Nephron (organoid): ENCODE results near the gene YY1.

ENCODE experiments used
- H3K27ac Mint-ChIP-seq, 3 experiments: 2 replicates each; pipeline ENCODE4 v1.8.0; 2020; ENCODE audit warnings: mixed read lengths in 3 of 3, mild to moderate bottlenecking in 2 of 3, moderate library complexity in 1 of 3
- H3K27me3 Mint-ChIP-seq: 2 replicates; pipeline ENCODE4 v1.8.0; 2021; ENCODE audit warnings: low read depth, mild to moderate bottlenecking, moderate library complexity, mixed read lengths
- H3K36me3 Mint-ChIP-seq: 2 replicates; pipeline ENCODE4 v1.8.0; 2020; ENCODE audit warnings: low read depth, mixed read lengths
- H3K4me1 Mint-ChIP-seq: 2 replicates; pipeline ENCODE4 v1.8.0; 2020; ENCODE audit warnings: mixed read lengths
- H3K4me3 Mint-ChIP-seq, 3 experiments: 2 replicates each; pipeline ENCODE4 v1.8.0; 2020; ENCODE audit warnings: mild to moderate bottlenecking in 3 of 3, mixed read lengths in 3 of 3, moderate library complexity in 2 of 3
- H3K9me3 Mint-ChIP-seq: 2 replicates; pipeline ENCODE4 v1.8.0; 2020; ENCODE audit warnings: mixed read lengths
- TF ChIP-seq, protein P1 (sequence below), 3 experiments: fragments of 200-600 bp; sonication (generic); IDR thresholded peaks; one replicate each; pipeline ENCODE4 v1.5.0; 2021; ENCODE audit warnings: antibody characterized with exemption in 3 of 3; ENCODE audit not compliant: unreplicated experiment in 3 of 3

YY1 gene

DNA sequence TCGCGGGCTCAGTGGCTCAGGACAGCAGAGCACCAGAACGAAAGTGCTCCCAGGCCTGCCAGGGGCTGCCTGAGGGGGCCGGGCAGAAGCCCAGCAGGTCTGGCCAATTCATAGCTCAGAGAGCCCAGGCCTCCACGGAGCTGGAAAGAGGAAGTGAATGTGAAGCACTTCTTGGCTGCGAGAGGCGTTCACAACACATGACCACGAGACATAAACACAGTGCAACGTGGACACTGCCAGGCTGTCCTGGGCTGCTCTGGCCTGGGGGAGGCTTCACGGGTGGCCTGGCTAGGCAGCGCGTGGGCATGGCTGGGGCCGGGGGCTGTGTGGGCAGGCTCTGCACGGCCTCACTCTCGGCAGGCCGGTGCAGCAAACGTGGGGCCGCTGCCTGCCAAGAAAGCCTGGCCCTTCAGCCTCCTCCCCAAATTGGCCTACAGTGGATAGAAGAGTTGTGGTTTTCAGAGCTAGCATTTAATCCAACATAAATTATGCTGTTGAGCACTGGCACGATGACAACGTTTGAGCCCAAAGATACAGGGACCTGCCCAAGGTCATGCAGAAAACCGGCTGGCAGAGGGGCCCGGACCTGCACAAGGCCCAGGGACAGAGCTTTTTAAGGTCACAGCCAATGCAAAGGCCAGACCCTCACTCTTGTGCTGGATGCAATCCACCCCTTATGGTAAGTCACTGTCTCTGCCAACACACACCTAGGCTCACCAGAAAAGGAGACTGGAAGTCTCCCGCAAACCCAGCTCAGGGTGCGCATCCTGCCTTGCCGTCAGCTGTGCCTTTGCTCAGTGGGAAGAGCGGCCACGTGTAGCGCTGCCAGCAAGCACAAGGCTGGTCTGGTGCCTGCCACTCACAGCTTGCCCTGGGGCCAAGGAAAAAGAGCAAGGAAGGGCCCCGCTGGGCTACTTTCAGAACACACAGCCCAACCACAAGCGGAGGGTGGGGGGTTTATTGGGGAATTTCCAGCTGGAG, 58.7 kb downstream of the YY1 start:
- TF ChIP-seq, protein P1, sequence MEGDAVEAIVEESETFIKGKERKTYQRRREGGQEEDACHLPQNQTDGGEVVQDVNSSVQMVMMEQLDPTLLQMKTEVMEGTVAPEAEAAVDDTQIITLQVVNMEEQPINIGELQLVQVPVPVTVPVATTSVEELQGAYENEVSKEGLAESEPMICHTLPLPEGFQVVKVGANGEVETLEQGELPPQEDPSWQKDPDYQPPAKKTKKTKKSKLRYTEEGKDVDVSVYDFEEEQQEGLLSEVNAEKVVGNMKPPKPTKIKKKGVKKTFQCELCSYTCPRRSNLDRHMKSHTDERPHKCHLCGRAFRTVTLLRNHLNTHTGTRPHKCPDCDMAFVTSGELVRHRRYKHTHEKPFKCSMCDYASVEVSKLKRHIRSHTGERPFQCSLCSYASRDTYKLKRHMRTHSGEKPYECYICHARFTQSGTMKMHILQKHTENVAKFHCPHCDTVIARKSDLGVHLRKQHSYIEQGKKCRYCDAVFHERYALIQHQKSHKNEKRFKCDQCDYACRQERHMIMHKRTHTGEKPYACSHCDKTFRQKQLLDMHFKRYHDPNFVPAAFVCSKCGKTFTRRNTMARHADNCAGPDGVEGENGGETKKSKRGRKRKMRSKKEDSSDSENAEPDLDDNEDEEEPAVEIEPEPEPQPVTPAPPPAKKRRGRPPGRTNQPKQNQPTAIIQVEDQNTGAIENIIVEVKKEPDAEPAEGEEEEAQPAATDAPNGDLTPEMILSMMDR (IDR thresholded peaks at IDR 0.05; ENCODE audit: unreplicated experiment in 3 of 3) = no peak
- no peak overlapping the region for H3K4me3 Mint-ChIP-seq
- H3K36me3 Mint-ChIP-seq = peaks cover 10% of the 10 kb centered on the region
- H3K9me3 Mint-ChIP-seq = no peaks in the 10 kb centered on the region
- H3K27me3 Mint-ChIP-seq = peaks cover 3% of the 10 kb centered on the region
- peaks cover 25% of the 10 kb centered on the region for H3K4me1 Mint-ChIP-seq
- peak overlapping the region in 2 of 3 experiments; percentile 81 to 94 for H3K27ac Mint-ChIP-seq

DNA sequence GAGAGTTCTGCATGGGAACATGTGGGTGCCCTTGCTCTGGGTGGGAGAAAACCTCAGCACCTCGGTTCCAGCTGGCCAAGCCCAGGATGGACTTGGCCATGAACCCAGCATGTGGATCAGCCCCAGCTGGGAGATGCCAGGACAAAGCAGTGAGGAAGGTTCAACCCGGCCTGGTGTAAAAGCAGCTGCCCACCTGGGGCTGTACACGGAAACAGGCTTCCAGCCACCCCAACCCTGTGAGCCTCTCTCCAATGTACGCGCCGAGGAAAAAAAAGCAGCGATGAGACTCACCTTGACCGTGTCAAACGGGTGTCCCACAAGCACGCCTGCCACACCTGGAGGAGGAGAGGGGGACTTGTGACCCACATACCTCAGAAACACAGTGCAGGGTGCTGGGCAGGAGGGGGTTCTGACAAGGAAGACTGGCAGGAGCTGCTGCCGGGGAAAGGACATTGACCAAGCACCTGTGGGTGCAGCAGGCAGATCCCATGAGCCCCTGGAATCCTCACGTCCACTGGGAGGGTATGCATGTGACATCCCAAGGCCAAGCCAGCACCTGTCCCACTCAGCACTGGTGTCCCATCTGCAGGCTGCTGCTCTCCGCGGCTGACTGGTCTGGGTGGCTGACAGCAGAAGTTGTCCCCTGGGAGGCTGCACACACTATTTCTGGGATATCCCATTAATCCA, 59.8 kb downstream of the YY1 start:
- H3K4me3 Mint-ChIP-seq = no peak overlapping the region
- H3K36me3 Mint-ChIP-seq = peaks cover 7% of the 10 kb centered on the region
- H3K27ac Mint-ChIP-seq = peak overlapping the region in 2 of 3 experiments; percentile 11 to 94
- no peaks in the 10 kb centered on the region for H3K9me3 Mint-ChIP-seq
- TF ChIP-seq, protein P1 (IDR thresholded peaks at IDR 0.05; ENCODE audit: unreplicated experiment in 3 of 3) = no peak
- H3K27me3 Mint-ChIP-seq = peaks cover 3% of the 10 kb centered on the region
- H3K4me1 Mint-ChIP-seq = peaks cover 25% of the 10 kb centered on the region

DNA sequence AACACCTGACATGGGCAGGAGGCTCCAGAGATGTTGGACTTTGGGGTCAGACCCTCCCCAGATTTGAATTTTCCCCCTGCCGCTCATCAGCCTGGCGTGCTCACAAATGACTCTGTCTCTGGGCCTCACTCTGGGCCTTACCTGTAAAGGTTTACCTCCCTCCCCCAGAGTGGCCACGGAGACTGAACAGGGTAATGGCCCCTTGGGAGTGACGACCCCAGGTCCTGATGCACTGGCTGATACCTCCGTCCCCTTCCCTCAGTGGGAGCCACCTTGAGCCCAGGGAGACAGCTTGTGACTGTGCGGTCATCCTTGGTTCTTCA, 60.3 kb downstream of the YY1 start:
- peaks cover 2% of the 10 kb centered on the region for H3K27me3 Mint-ChIP-seq
- H3K36me3 Mint-ChIP-seq = peaks cover 6% of the 10 kb centered on the region
- no peak overlapping the region for H3K27ac Mint-ChIP-seq
- TF ChIP-seq, protein P1 (IDR thresholded peaks at IDR 0.05; ENCODE audit: unreplicated experiment in 3 of 3) = no peak
- H3K9me3 Mint-ChIP-seq = no peaks in the 10 kb centered on the region
- H3K4me3 Mint-ChIP-seq = no peak overlapping the region
- H3K4me1 Mint-ChIP-seq = peaks cover 25% of the 10 kb centered on the region

DNA sequence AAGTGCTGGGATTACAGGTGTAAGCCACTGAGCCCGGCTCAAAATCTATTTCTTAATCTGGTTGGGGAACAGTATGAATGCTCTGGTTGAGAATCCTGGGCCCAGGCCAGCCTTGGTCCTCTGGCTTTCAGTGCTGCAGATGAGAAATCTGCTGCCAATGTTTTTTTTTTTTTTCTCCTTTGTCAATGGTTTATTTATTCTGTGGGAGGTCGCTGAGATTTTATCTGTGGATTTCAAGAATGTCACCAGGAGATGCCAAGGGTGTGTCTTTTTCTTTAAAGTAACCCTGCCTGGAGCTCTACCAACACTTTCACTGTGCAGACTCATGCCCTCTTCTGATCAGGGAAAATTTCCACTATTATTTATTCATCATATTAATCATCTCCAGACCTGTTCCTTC, 63.7 kb downstream of the YY1 start:
- H3K4me3 Mint-ChIP-seq = peak overlapping the region in 2 of 3 experiments; percentile 29 to 30

DNA sequence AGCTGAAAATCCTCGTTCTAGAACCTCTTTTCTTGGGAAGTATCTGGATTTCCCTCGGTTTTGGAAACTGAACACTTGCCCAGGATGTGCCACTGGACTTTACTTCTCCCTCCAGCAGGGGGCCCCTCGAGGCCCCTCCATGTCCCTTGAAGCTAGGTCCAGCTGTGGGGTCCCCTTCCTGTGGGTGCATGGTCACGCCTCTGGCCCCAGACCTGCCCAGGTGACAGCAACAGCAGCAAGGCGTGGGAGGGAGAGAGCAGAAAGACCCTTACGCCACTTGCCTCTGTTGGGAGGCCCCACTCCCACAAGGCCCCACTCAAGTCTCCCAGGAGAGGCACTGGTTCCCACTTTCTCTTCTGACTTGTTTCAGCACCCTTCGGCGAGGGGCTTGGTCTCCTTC, 64.2 kb downstream of the YY1 start:
- Mint-ChIP-seq H3K27me3 (no peaks in the 10 kb centered on the region), H3K27ac (no peak overlapping the region), H3K36me3 (no peaks in the 10 kb centered on the region), H3K9me3 (no peaks in the 10 kb centered on the region), H3K4me3 (peak overlapping the region in 2 of 3 experiments; percentile 26 to 38), H3K4me1 (peaks cover 28% of the 10 kb centered on the region)
- TF ChIP-seq, protein P1 (IDR thresholded peaks at IDR 0.05; ENCODE audit: unreplicated experiment in 3 of 3) = peak; percentile 33 to 41 (median 37)

More for the DNA sequence above, 63.7 kb downstream of the YY1 start:
- TF ChIP-seq, protein P1 (IDR thresholded peaks at IDR 0.05; ENCODE audit: unreplicated experiment in 3 of 3) = no peak
- Mint-ChIP-seq H3K4me1 (peaks cover 28% of the 10 kb centered on the region), H3K27ac (no peak overlapping the region), H3K9me3 (no peaks in the 10 kb centered on the region), H3K36me3 (no peaks in the 10 kb centered on the region), H3K27me3 (no peaks in the 10 kb centered on the region)
